OCI-LY1 (cell line): ENCODE results near the gene MGA.

Experiments
- EZH2 ChIP-seq: fragments of 200-600 bp; sonication (generic), shearing (Covaris generic); IDR thresholded peaks from 2 replicates; pipeline ENCODE4 v1.8.0; 2017; ENCODE audit warnings: borderline replicate concordance, mixed run types, mild to moderate bottlenecking, antibody characterized with exemption, low read length, moderate library complexity, mixed read lengths
- TF ChIP-seq, protein P1 (sequence below): fragments of 200-600 bp; sonication (generic), shearing (Covaris generic); IDR thresholded peaks from 2 replicates; pipeline ENCODE4 v1.5.1; 2017; ENCODE audit warnings: mild to moderate bottlenecking, antibody characterized with exemption, low read length, moderate library complexity, mixed read lengths

DNA sequence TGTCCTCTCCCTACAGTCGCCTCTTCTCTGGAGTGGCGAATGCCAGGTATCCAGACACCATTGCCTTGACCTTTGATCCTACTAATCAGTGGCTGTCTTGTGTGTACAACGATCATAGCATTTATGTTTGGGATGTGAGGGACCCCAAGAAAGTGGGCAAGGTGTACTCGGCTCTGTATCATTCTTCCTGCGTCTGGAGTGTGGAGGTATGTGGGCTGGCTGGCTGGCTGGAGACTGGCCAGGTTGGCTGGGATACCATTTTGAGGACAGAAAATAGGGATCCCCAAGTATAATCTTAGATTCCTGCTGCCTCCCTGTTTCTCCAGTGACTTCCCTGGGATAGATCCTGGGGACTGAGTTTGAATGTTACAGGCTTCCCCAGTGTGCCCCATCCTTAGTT, 154.3 kb downstream of the MGA start:
- TF ChIP-seq, protein P1, sequence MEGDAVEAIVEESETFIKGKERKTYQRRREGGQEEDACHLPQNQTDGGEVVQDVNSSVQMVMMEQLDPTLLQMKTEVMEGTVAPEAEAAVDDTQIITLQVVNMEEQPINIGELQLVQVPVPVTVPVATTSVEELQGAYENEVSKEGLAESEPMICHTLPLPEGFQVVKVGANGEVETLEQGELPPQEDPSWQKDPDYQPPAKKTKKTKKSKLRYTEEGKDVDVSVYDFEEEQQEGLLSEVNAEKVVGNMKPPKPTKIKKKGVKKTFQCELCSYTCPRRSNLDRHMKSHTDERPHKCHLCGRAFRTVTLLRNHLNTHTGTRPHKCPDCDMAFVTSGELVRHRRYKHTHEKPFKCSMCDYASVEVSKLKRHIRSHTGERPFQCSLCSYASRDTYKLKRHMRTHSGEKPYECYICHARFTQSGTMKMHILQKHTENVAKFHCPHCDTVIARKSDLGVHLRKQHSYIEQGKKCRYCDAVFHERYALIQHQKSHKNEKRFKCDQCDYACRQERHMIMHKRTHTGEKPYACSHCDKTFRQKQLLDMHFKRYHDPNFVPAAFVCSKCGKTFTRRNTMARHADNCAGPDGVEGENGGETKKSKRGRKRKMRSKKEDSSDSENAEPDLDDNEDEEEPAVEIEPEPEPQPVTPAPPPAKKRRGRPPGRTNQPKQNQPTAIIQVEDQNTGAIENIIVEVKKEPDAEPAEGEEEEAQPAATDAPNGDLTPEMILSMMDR = no peak
- TF ChIP-seq EZH2 = no peak
